ELF-1 (cell line): ENCODE data around the gene NSG1.

Source experiments
- DNase-seq: peaks from one replicate; pipeline ENCODE4 v3.0.0-alpha.2; 2016; ENCODE audit warnings: low read depth, low spot score

Gene NSG1

DNA sequence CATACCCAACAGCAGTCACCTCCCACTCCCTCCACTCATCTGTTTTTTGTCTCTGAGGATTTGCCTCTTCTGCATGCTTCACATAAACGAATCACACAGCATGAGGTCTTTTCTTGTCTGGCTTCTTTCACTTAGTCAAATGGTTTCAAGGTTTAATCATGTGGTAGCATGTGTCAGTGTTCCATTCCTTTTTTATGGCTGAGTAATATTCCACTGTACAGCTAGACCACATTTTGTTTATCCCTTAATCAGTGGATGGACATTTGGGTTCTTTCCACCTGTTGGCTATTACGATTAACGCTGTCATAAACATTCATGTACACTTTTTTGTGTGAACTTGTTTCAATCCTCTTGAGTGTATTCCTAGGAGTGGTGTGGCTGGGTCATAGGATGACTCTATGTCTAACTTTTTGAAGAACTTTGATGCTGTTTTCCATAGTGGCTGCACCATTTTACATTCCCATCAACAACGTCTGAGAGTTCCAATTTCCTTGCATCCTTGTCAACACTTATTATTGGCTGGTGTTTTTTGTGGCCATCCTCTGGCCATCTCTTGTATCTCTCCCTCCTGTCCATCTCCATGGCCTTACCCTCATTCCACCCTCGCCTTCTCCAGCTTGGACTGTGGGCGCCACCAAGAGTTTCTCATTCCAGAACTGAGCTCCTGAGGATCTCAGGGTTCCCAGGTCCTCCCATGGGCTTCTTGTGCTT is 12.4 kb upstream of the NSG1 start:
- DNase-seq: no peak

DNA sequence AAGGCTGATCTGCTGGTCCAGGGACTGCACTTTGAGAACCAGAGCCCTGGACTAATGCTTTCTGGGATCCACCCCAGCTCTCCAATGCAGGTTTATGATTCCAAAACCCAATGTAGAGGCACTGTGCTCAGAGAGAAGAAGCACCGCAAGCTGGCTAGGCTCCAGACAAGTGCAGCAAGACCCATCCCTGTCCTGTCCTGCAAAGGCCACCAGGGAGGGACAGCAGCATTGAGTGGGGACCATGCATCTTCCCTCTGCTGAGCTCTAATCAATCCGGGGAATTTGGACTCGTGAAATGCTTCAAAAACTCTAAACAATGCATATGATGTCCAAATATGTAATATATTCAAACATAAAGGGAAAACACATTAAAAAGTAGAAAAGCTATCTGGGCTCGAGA is 10.8 kb upstream of the NSG1 start:
- no peak for DNase-seq

DNA sequence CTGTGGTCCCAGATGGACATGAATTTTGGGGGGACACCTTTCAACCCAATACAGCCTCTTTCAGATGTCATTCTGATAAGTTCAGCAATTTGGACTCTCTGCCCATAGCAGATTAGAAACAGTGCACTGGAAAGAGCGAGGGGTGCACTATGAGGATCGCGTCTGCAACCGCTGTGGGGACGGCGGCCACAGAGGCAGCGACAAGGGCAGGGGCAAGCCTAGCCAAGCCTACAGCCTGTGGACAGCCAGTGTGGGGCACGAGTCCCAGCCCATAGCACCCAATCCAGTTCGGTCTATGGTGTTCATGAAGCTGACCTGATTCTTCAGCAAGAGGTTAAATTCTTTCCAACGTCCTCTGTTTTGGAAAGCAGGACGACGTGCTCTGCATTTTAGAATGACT is 9.7 kb upstream of the NSG1 start:
- no peak for DNase-seq

DNA sequence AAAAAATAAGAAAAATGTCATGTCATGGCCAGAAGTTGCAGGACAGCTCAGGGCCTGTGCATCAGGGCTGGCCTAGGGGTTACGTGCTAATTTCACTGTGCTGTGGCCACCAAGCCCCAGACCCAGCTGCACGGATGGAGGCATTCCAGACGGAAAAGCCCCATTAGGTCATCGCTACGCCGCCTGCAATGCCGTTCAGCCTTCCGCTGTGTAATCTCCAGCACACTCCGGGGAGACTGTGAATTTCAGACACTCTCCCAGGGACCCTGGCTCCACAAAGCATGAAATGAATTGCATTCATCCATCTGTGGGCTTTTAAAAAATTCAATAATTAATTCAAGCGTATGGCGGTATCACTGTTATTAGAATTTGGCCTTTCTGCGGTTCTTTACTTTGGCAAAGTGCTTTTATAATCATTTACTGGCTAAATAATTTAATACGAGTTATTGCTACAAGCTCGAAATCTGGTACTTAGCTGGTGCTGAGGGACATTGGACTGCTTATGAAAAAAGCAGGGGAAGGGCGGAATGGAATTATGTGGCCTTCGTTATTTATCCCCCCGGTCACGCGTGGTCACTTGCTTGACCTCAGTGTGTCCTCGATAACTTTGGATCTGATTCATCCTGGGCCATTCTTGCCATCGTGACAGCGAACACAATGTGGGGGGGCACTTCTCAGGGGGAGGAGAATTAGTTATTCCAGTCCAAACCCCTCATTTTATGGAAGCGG is 9.0 kb upstream of the NSG1 start:
- DNase-seq: peak; percentile 21

DNA sequence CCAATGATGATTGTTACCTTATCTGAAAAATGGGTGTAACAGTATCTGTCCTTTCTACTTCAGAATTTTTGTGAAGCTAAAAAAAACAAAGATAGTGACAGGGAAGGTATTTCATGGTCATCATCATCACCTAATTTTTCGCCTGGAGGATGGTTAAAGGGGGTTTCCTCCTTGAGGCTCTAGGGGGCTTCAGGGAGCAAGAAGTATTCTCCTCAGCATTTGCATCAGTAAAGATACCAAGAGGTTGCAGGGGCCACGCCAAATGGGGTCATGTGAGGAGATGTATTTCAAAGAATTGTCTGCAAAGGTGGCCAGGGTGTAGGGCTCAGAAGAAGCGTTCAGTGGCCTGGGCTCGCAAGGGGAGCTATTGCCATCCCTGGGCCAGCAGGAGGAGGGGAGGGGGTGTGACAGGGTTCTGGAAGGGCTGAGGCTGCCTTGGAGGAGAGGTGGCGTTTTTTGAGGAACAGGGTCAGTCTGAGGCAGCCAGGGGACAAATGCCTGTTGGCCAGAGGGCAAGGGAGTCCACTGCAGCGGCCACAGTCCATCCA is 7.3 kb upstream of the NSG1 start:
- DNase-seq: peak; percentile 15

DNA sequence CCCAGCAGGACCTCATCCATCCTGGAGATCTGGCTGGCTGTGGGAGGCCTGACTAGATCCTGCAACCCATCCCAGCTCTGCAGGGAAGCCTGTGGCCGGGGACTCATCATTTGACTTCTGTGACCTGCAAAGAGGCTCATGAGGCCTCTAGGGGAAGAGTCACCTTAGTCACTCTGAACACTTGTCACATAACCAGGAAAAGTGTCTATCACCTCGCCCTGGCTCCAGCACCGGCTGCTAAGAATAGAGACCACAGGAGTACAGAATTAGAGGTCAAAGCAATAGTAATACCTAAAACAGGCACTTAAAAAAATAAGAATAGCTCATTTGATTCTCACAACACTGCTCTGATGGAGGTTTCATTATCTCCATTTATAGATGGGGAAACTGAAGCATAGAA is 3.8 kb upstream of the NSG1 start:
- DNase-seq: no peak

DNA sequence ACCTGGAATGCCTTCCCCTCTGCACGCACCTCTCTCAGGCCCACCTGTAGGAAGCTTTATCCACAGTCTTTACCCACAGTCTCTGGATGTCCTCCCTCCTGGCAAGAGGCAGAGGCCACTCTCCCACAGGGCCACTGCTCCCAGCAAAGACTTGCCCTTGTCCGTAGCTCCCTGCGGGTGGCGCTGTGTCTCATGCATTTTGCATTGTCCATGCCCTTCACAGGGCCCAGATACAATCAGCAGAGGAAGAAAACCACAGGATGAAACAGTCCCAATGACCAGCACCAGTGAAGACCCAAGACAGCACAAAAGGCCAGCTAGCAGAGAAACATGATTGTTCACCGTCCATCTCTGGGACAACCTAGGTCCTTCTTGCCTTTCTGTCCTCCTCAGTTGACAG is 2.1 kb upstream of the NSG1 start:
- DNase-seq: peak; percentile 69

DNA sequence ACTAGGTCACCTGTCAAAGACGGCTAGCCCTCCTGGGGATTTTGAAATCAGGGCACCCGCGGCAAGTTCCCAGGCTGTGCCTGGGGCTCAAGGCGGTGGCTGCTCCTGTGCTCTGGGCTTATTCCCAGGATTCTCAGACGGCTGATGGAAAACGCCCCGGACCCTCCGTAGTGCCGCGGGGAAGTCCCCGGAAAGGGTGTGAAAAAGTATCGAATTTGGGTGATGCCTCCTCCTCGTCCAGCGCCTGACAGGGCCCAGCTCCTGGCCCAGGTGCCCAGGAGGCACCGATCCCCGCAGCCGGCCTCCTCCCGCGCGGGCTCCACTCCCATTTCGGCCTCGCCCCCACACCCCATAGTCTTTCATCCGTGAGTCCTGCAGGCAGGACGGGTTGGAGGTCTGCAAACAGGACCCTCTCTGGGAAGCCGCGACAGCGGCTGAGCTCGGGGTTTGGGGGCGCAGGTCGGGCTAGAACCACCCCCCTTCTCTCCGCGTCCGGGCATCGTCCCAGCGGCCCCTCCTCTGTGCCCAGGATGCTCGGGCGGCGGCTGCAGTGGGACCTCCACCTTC is 1.1 kb upstream of the NSG1 start:
- no peak for DNase-seq

DNA sequence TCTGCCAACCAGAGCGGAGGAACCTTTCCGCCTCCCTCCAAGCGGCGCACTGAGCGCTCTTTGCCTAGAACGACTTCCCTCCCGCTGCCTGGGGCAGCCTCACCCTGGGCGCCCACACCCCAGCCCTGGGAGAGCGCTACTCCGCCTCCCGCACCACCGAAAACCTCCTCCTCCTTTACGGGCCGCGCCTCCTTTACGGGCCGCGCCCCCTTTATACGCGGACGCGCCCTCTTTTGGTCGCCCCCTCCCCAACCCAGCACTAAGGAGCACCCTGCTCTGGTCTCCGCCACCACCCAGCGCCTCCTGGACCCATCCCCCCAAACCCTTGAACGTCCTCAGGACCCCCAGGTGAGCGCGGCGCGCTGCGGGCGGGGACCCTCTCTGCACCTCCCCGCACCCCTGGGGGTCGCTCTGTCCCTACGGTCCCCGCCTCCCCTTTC is 586 bp upstream of the NSG1 start:
- DNase-seq: no peak

DNA sequence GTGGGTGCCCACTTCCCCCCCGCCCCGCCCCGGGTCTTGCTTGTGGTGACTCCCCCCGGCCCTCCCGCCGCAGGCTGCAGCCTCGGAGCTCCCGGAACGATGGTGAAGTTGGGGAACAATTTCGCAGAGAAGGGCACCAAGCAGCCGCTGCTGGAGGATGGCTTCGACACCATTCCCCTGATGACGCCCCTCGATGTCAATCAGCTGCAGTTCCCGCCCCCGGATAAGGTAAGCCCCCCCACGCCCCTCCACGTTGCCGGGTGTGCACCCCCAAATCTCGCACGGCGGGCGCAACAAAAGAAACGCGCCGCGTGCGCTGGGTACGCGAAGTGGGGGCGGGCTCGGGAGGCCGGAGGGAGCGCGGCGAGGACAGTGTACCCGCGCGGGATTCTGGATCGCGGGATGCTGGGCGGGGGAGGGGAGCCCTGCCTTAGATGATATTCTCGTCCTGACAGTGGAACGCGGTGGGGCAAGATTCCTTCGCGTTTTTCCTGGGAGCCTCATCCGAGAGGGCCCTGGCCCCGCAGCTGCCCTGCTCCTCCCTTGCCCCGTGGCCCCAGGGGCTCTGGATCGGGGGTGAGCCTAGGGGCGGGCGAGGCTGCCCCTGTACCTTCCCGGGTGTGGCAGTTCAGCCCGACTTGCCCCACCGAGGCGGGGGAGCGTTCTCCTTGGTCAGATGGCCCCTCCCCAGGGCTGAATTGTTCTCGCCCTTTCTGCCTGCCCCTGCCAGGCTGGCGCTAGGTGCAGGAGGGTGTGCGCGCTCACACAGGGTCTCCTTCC is 819 bp downstream of the NSG1 start:
- DNase-seq: no peak

DNA sequence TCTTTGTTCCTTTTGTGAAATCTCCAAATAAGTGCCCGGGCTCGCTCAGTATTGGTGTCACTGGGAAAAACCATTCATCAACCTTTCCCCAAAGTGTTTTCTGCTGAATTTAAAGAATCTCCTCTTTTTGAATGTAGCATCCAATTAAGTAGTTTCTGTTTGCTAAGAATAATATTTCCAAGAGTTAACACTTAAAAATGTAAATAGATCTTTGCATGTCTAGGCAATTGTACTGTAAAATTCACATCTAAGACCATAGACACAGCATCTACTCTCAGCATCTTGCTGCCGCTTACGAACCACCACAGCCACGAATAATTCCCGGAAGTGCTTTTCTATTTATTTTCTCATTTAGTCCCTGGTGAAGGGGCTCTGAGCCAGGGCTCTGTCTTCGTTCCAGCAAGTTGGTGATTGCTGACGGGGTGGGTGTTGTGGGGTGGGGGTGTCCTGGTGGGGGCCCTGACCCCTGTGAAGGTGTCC is 1.4 kb downstream of the NSG1 start:
- no peak for DNase-seq

DNA sequence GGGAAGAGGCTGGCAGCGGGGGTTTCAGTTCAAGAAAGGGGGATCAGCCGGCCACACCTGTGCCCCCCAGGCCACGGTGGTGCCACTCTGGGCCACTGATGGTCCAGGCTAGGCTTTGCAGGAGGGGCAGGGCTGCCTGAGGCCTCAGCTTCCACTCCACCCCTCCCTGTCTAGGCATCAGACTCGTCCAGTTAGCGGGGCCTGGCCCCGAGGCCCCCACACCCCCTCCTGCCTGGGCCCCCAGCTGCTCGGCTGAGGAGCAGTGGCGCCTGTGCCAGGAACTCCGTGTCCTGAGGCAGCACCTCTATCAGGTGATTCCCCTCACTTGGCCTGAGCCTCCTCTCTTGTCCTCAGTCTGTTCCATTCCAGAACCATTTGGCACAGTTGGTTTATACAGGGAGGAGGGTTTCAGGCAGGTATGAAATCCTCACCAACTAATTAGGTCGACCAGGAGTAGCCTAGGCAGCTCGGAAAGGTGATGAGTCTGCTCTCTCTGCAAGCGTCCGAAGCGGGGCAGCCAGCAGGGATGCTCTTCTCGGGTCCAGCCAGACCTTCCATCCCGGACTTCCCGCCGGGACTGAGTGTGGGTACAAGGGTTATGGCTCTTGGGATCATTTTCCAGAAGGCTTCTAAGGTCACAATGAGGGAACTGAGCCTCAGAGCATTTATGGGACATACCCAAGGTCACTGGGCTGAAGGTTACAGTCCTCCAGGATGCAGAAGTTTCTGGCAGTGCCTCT is 2.1 kb downstream of the NSG1 start:
- no peak for DNase-seq

DNA sequence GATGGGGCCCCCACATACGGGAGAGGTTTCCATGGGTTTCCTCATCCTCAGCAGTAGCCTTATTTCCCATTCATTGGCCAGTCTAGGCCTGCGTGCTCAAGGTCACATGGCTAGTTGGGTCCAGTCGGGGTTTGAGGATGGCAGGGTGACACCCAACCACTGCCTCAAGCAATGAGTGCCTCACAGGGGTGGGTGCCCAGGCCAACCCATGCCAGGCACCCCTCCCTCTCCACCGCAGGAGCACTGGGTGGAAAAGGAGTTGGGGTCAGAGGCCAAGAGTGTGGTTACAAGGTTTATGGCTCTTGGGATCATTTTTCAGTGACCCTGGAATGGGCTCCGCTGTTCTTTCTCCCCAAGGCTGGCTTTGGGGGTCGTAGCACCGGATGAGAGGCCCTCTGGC is 3.1 kb downstream of the NSG1 start:
- no peak for DNase-seq

DNA sequence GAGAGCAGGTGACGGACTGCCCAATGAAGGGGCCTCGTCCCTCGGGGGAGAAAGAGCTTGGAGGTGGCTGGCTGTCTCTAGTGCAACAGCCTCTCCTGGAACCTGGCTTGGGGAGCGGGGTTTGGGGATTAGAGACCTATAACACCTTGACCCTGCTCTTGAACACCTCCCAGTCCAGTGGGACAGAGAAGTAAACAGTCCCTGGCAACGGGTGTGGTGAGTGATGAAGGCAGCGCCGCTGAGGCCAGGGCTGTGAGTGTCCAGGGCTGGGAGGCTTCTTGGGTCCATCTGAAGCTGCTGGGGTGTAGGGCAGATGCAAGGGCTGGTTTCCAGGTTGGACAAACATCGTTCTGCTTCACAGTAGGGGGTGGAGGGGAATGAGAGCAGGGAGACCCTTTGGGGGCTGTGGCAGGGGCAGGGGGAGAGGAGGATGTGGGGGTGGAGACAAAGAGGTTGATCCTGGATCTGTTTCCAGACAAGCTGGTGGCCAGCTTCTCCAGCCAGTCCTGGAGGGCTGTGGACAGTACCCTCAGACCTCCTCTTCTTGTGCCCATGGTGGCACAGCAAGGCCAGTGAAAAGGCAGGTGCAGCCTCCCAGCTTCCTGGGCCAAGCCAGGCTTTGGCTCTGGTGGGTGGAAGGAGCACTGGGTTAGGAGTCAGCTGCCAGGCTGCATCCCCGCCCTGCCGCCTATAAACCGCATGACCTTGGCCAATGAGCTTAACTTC is 3.8 kb downstream of the NSG1 start:
- no peak for DNase-seq

DNA sequence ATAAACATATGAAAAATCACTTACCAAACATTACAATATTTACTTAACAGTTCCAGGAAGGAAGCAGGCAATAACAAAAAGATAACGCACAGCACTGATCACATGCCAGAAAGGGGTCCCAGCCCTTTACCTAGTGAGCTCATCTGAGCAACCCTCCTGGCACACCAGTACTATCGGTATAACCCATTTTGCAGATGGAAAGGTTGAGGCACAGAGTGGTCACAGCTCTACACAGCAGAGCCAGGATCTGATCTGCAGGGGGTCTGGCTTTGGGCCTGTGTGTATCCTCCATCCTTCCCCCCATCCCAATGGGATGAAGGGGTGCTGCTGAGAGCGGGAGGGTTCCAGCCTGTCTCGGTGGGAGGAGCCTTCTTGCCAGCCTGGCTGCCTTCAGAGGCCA is 5.0 kb downstream of the NSG1 start:
- DNase-seq: no peak

DNA sequence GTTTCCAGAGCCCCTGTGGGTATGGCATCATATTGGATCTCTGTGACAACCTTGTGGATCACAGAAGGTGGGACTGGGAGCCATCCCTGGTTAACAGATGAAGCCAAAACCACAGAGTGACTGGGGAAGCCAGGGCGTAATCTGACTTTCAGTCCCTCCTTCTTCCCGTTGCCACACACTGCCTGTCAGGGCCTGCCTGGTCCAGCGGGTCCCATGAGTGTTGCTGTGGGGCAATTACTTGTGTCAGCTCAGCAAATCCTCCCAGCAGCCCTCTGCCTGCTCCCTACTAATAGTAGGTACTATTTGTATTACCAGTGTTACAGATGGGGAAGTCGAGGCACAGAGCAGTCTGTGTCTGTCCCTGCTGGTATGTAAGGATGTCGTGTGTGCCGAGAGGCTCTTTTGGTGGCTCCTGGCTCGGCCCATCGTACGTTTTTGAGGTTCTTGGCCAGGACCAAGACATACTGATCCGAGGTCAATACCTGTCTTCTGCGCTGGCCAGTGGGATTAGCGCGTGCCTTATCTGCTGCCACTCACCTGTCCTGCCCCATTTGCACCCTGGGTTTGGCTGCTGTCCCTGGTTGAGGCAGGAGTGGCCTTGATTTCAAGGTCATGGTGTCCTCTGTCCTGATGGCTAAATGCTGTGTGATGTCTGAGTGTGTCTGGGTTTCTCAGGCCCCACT is 5.7 kb downstream of the NSG1 start:
- no peak for DNase-seq

DNA sequence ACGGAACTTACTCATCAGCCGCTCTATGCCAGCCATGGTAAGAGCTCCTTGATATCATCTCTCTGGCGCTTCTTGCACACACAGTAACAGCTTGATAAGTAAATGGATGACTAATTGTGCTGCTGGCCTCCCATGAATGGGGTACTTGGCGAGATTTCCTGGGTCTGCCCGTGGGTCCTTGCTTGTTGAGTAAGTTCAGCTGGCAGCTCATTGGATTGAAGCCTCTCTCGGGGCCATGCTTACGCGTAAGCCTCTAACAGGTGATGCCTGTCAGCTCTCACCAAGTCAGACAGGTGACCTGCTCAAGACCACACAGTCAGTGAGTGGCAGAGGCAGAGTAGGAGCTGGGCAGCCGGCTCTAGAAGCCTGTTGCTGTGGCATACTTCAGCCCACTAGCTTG is 7.7 kb downstream of the NSG1 start:
- no peak for DNase-seq

DNA sequence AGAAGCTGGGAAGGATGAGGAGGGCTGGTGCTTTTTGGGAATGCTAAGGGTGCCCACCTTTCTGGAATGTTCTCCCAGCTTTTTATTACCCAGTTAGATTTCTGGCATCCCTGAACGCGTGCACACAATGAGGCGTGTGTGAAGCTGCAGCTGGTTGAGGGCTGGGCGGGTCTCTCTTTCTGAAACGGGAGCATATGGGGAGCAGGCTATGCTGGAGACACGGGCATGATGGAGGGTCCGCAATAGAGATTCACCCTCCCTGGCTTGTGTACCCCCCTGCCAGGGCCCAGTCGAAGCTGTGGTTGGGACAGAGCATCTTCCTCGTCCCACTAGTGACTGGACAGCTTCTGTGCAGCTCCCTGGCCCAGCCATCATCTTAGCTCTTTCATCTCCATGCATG is 8.5 kb downstream of the NSG1 start:
- DNase-seq: no peak

DNA sequence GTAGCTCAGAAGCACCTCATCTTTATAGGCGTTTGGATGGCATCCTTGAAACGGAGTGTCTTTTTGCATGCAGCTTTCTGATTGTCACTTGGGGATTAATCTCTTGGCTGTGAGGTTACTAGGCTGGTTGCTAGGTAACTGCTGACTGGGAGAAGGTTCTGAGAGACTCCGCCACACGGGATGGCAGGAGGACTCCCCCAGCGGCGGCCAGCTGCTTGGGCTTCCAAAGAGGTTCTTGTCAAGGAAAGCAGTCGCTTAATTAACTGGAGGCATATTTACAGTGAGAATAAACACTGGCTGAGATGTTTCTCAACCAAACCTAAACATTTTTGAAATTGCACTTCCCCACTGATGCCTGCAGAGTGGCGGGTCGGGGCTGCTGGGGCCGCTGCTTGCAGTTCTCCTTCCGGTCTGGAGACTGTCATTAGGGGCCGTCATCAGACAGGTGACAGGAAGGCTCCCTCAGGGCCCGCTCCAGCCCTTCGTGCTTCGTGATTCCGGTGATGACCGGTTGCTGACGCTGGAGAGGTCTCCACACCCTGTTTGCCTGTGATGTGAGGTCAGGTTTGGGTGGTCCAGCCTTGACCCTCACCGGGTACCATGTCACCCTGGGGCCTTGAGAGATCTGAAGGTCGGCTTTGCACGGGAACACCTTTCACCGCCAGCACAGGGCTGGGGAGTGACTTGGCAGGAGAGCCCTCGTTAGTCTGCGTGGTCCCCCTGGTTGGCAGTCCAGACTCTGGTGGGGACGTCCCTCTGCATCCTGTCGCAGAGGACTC is 9.1 kb downstream of the NSG1 start:
- peak; percentile 71 for DNase-seq
